CD4-positive, alpha-beta T cell treated with Interleukin-4 for 4 hours (primary cell): ENCODE measurements around the gene BMAL1.
"Not testable (repeated sequence)": the region's sequence is repeated elsewhere in the genome, so short reads cannot be mapped to it uniquely, and the experiment has no call there.

Source experiments
- DNase-seq: peaks from one replicate; pipeline ENCODE4 v3.0.0-alpha.2; 2020

The BMAL1 gene

DNA sequence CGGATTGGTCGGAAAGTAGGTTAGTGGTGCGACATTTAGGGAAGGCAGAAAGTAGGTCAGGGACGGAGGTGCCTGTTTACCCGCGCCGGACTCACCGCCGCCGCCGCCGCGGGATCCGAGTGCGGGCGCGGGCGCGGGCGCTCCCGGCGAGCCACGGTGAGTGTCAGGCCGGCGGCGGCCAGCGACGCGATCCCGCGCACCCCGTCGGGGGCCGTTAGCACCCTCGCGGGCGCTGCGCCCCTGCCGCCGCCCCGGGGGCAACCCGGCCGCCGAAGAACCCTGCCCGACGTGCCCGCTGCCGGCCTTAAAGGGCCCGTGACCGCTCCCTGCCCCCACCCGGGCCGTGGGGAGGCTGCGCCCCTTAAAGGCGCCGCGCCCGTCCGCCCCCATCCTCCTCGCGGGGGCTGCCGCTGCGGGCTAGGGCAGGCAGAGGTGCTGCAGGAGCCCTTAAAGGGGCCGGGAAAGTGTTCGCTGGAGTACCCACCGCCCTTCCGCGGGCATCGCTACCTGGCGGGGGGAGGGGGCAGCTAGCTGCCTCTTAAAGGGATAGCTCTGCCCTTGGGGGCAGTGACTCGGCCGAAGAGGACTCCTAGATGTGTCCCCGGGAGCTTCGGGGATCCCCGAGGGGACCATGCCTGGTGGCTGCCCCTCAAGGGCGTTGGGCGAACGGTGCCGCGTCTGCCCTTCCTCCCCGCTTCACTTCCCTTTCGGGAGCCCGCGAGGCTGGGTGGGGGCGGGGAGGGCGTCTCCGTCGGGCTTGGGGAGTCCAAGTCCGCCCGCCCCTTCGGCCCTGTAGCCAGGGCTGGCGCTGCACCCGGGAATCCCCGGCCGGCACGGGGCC is at the start of gene BMAL1:
Gene BMAL1, plus strand, starts transcription at position 23 of the 841 bp plus-strand sequence. CDS start 76,519 bp downstream, outside the sequence.
- DNase-seq: peak; percentile 37

DNA sequence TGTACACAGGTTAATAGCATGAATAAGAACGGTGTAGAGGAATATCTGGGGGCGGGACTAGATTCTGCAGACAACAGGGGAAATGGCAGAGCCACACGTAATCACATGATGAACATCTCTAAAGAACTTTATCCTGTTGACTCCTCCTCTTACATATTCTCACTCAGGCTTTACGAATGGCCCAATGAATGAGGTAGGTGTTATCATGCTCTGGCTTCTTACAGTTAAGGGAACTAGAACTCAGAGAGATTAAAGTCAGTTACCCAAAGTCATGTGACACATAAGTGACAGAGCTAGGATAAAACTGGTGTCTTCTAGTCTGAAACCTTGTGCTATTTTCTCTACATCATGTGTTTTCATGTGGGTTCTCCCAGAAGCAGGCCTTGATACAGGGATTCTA is 49.0 kb upstream of the BMAL1 start:
- DNase-seq: no peak

DNA sequence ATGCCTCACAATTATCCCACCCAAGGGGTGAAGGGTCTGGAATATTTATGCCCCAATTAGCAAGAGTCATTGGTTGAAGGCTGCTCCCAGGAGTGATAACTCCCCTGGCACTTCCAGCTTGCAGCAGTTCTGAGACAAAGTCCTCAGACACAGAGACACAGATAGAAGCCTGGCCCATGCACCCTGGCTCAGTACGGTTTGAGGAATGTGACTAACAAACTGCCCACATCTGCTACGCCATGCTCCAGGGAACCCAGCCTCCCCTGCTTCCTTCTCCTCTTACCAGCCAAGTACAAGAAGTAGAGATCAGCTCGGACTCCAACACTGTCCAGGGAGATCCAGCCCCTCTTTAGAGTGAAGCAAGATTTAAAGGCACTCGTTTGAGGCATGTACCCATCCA is 48.5 kb upstream of the BMAL1 start:
- no peak for DNase-seq

DNA sequence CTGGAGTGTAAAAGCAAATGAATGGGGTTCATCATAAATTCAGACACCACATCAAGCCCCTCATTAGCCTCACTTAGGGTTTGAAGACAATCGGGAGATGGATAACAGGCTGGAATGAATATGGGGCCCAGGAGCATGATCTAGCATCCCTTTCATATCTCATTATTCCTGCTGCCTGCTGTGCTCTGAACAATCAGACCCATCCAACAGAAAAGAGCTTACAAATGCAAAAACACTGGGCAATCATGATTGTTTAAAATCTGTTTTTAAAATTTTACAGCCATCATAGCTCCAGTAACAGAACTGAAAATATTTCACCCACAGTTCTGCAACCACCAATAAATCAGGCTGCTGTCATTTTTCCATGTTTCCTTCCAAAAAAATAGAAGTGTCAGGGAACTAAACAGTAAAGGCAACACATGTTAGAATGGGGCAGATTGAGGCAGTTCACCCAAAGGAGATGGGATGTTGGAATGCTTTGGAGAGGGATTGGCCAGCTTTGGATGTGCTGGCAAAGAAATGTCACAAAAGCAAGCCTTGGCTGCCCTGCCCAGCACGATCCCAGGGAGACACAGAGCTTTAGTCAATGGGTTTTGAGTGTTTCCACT is 47.8 kb upstream of the BMAL1 start:
- no peak for DNase-seq

DNA sequence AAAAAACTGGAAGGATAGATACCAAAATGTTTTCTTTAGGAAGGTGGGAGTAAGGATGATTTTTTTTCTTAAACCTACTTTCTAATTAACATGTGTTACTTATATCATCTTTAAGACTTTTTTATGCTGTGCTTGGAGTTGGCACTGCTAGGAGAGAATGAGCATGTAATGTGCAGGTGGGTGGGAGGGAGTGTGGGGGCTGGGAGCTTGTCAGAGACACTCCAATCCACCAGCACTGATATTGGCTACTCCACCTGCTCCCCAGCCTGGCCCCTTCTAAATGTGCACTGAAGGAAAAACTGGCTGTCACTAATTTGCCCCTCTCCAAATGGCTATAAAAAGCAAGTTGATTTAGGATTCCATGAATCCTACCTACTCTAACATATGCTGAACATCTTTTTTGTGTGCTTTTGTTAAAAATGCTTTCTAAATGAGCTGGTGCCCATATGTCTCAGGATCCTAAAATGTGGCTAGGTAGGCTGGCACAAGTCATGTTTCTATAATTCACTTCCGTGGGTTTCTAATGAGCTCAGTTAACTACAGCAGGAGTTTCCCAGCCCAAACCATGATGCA is 44.3 kb upstream of the BMAL1 start:
- DNase-seq: no peak

DNA sequence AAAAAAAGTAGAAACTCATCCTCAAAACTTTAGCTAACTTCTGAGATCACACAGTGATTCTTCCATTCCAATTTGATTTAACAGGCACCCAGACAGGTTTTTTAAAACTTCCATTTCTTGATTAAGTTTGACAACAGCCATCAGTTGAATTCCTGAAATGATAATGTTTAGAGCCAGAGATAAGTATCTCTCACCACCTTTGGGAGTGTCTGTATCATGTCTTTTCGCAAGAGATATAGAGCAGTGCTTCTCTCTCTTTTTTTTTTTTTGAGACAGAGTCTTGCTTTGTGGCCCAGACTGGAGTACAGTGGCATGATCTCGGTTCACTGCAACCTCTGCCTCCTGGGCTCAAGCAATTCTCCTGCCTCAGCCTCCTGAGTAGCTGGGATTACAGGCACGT is 41.7 kb upstream of the BMAL1 start:
- DNase-seq: no peak

DNA sequence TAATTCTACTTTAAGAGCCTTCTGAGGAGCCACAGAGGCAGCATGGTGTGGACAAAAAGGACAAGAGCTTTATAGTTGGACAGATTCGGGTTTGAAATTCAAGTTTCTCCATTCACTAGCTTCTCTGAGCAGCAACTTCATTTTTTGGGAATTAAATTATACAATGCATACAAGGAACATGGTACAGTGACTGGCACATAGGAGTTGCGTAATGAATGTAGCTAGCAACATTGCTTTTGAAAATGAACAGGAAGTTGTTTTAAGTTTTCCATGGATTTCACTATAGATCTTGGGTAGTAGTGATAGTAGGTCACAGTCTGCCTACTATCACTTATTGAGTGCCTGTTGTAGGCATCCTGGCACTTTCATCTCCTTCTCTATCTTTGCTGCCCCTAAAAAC is 41.0 kb upstream of the BMAL1 start:
- DNase-seq: no peak

DNA sequence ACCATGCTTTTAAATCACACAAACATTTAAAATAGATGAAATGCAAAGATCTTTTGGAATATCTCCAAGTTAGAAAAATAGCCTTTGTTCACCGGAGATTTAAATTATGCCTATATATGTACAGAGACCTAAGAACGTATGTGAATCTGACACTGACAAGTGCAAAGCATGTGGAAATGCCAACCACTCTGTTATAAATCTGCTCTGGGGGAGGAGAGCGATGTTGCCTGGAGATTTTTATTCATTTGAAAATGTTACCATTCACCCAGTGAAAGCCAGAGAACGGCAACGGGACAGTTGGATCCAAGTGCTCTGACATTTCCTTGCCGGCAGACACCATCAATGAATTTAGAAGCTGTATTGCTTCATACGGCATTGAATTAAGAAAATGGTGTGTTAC is 39.8 kb upstream of the BMAL1 start:
- no peak for DNase-seq

DNA sequence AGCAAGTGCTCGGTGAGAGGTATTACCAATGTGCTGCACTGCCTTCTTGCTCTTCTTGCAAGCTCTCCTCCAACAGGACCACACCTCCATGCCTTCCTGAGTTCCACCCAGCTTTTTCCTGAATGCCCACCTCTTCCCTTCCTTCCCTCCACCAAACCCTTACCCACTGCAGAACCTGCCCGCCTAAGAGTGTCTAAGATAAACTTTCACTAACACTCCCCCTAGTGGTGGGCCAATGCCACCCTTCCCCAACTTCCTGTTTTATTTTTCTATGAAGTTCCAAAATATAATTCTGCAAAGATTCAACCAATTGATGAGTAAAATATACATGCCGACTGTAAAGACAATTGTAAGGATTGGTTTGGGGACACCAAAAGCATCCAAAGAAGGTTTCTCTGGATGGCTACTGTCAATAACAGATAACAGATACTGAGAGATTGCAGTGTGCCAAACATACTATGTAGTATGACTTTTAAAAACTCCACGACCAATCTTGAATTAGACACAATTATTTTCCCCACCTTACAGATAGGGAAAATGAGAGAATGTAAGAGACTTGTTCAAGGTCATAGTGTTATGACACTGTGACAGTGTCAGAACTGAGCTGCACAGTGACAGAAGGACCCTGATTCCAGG is 38.6 kb upstream of the BMAL1 start:
- DNase-seq: peak; percentile 52

DNA sequence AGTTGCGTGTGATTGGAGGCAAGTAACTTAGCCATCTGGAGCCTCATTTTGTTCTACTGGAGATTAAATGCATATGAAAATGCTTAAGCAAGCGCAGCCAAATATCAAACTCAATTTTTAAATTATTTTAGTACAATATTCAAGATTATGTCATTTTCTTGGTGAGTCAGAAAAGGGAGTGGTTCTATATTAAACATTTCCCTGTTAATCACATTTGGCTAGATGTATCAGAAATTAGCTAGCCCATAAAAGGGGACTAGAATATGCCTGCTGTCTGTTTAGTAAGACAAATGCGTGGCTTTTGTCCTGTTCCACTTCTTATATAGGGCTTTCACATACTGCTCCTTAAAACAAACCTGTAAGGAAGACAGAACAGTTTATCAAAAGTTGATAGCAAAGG is 35.0 kb upstream of the BMAL1 start:
- no peak for DNase-seq

DNA sequence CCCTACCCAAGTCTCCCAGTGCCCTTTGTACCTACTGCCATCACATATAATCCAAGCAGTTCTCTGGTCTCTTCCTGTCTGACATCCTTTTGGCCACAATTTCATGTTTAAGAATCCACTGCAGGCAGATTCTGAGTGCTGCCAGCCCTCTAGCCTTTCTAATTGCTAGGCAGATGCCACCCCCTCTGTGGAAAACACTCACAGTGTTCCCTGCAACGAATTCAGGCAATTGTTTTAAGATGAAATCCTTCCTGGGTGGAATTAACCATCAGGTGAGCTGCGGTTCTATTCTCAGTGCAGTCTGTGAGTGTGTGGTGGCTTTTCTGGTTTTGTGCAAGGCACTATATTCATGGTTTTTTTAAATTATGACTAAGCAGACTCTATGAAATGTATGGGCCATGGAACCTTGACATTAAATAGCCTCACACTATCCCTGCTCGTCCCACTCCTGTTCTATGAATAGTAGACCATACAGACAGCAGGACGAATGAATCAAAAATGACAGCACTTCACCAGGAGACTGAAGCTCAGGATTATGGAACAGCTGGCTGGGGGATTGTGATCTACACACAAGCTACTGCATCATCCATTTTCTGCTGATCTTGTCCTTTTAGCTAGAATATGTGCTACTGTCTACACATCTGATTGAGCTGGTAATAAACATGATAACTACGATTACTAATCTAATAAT is 29.8 kb upstream of the BMAL1 start:
- no peak for DNase-seq

DNA sequence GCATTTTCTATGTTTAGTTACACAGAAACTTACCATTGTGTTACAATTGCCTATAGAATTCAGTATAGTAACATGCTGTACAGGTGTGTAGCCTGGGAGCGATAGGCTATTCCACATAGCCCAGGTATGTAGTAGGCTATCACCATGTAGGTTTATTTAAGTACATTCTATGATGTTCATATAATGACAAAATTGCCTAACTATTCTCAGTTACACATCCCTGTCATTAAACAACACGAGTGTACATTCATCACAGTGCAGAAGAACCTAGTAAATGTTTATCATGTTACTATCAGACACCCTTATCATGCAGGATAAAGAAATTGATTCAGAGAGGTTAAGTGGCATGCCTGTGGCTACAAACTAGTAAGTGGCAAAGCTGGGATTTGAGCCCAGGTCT is 28.4 kb upstream of the BMAL1 start:
- DNase-seq: no peak

DNA sequence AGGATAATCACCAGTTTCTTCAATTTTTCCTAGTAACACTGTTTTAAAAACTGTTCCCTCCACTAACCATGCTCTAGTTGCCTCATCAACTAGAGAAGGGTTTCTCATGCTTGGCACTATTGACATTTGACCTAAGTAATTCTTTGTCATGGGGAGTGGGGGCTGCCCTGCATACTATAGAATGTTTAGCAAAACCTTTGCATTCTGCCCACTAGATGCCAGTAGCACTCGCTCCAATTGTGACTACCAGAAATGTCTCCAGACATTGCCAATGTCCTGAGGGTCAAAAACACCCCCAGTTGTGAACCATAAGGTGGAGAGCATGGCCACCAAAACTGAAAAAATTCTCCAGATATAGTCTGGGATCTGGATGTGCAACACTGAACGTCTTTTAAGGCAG is 27.6 kb upstream of the BMAL1 start:
- DNase-seq: no peak

DNA sequence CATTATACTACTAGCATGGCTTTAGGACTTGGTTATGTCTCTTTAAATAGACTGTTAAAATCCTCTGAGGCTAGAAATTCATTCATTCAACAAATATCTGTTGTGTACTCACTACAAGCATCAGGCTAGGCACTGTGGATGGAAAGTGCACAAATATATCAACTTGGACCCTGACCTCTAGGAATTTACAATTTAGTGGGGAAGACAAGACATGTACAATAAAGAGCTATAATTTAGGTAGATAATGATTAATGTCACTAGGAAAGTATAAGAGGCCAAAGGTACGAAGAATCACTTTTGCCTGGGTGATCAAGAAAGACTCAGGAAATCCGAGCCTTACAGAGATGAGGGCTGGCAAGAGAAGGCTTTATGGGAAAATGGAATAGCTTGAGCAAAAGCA is 25.6 kb upstream of the BMAL1 start:
- no peak for DNase-seq

DNA sequence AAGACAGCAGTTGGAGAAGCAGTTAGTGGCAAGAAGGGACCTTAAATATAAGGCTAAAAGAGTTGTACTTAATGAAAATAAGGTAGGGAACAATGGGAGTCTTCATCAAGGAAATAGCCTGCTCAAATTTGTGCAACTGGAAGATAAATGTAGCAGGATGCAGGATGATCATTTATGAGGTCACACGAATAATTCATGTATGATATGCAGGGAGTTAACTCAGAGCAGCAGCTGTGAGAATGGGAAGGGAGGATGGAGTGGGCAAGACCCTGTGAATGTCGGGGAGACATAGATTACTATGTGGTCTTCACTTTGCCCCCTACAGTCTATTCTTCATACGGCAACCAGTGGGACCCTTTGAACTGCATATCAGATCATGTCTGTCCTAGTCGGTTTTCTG is 25.2 kb upstream of the BMAL1 start:
- DNase-seq: no peak

DNA sequence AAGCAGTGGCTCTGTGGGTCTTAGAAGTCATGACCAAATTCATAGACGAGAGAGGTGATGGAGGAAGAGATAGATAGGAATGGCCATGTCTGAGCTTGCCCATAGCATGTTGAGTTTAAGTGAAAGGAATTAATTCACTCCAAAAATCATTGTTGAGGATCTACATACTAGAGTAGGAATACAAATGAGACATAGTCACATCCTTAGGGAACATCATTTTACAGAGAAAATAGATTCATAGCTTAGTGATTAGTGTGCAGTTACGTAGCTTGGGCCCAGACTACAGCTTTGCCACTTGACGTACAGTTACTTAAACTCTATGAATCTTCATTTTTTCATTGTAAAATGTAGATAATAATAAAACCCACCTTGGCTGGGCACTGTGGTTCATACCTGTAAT is 21.4 kb upstream of the BMAL1 start:
- no peak for DNase-seq

DNA sequence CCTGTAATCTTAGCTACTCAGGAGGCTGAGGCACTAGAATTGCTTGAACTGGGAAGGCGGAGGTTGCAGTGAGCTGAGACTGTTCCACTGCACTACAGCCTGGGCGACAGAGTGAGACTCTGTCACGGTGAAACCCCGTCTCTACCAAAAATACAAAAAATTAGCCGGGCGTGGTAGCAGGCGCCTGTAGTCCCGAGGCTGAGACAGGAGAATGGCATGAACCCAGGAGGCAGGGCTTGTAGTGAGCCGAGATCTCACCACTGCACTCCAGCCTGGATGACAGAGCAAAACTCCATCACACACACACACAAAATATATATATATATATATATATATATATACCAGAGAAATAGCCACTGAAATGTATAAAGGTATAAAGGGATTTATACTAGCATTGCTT is 19.5 kb upstream of the BMAL1 start:
- not testable (repeated sequence) for DNase-seq

DNA sequence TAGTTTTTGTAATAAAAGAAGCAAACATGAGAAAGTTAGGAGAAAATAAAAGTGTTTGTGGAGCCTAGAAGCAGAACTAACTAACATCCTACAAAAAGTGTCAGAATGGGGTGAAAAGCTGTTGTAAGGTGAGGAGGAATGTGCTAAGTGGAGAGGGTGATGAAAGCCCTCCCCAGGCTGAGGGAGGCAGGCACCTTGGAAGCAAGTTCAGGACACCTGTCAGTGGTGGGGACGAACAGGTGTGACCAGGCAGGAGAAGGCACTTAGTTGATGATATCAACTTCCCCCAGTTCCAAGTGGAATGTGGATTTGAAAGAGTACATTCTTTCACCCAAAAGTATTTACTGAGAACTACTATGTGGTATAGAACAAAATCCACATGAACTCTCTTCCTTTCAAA is 18.7 kb upstream of the BMAL1 start:
- no peak for DNase-seq

DNA sequence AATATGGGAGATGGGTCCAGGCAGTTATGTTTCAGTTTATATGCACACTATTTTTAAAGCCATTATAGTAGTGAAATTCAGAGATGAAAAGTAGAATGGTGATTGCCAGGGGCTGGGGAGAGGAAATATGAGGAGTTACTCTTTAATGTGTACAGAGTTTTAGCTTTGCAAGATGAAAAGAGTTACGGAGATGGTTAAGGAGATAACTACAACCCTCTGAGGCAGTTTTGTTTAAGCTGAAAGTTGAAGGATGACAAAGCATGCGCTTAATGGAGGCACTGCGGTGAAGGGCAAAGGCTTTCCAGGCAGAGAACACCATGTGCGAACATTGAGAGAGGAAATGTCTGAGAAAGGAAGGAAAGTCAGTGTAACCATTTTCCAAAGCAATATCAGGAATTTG is 18.2 kb upstream of the BMAL1 start:
- peak; percentile 12 for DNase-seq

DNA sequence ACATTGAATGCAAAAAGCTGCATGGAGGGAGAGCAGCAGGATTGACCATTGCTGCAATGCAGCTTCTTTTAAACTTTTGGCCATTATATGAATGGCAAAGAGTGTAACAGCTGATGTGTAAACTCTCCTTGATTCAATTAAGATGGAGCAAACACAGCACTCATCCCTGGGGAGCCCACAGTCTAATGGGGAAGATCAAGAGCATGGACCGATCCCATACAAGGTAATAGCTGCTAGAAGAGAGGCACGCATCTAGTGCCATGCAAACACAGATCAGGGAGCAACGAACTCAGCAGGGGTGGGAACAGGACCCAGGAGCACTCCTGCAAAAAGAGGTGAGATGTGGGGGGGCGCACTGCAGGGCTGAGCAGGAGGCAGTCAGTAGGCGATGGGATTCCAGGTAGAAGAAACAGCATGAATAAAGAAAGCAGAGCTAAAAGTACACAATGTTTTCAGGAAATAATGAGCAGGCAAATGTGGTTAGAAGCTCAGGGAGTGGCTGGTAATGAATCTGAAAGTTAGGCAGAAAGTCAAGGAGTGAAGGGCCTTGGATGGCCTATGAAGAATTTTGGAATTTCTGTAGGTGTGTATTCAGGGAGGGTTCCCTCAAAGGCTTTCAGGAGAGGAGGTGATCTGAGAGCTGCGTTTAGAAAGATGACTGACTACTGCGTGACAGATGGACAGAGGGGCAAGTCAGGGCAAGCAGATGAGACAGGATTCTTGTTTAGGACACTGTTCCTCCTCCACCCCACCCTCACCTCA is 17.2 kb upstream of the BMAL1 start:
- DNase-seq: no peak

DNA sequence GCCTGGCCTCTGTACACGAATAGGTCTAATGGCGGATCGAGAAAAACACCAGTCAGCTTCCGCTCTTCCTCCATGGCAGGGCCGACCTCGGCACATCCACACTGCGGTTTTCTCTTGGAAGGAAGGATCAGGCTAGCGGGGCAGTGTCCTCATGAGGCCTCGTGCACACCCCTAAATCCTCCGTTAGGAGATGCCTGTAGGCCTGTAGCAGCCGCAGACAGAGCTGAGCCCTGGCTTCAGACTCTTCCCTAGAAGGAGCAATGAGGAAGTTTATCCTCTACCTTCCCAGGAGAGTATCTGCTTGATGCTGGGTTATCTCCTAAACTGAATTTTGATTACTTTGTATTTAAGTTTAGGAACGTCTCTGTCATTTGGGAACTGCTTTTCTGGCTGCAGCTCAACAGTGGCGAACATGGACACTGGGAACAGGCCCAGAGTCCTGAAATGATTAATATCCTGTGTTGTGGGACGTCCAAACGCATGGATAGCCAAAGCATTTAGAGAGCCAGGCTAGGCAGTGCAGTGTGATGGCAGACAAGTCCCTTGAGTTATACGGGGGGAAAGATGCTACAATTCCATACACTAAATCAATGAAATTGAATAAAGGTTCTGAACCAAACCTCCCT is 16.5 kb upstream of the BMAL1 start:
- DNase-seq: no peak

DNA sequence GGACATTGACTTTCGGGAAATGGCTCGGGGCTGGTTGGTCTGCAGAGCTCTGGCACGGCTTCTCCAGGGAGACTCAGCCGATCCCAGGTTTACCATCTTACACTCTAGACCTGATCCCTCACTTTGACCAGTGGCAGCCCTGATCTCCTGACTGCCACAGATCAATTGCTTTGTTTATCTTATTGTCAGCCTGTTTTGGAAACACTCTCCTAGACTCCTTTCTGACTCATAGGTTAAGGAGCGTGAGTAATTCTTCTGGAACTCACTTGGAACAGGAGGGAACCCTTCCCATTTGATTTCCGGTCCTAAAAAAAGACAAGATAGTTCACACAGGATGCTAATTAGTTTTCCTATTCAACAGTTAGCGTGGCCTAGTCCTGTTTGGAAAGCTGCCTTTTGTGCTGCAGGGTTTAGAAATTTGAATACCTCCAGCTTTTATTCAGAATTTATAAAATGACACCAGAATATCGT is 16.0 kb upstream of the BMAL1 start:
- DNase-seq: no peak
